Rectal smooth muscle tissue (tissue), 1 donor: ENCODE results near the gene LRP1B.
"Not testable (repeated sequence)": the region's sequence is repeated elsewhere in the genome, so short reads cannot be mapped to it uniquely, and the experiment has no call there.

Experiments used
- H3K27ac ChIP-seq: one replicate; pipeline ENCODE4 v1.7.0; 2013; ENCODE audit warnings: low read depth, low read length, inconsistent platforms
- H3K27me3 ChIP-seq: one replicate; pipeline ENCODE4 v1.7.0; 2013; ENCODE audit warnings: low read length; ENCODE audit not compliant: control insufficient read depth, insufficient read depth
- H3K36me3 ChIP-seq: one replicate; pipeline ENCODE4 v1.7.0; 2013; ENCODE audit warnings: low read length; ENCODE audit not compliant: control insufficient read depth, insufficient read depth
- H3K4me1 ChIP-seq: one replicate; pipeline ENCODE4 v1.7.0; 2013; ENCODE audit warnings: low read length; ENCODE audit not compliant: control insufficient read depth, insufficient read depth
- H3K4me3 ChIP-seq: one replicate; pipeline ENCODE4 v1.7.0; 2013; ENCODE audit warnings: low read length
- H3K9ac ChIP-seq: one replicate; pipeline ENCODE4 v1.7.0; 2013; ENCODE audit warnings: low read length

The LRP1B gene

DNA sequence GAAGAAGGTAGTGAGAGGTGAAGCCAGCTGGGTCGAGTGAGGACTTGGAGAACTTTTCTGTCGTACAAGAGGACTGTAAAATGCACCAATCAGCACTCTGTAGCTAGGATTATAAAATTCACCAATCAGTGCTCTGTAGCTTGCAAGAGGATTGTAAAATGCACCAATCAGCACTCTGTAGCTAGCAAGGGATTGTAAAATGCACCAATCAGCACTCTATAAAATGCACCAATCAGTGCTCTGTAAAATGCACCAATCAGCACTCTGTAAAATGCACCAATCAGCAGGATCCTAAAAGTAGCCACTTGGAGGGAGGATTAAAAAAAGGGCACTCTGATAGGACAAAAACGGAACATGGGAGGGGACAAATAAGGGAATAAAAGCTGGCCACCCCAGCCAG, 315.5 kb downstream of the LRP1B start:
- not testable (repeated sequence) for H3K27ac ChIP-seq, H3K36me3 ChIP-seq, H3K4me1 ChIP-seq, H3K27me3 ChIP-seq, H3K4me3 ChIP-seq, H3K9ac ChIP-seq

- H3K27ac ChIP-seq = no peak overlapping the region
- no peaks in the 10 kb centered on the region for H3K36me3 ChIP-seq
- no peak overlapping the region for H3K9ac ChIP-seq
- no peak overlapping the region for H3K4me3 ChIP-seq
- no peaks in the 10 kb centered on the region for H3K4me1 ChIP-seq
- no peaks in the 10 kb centered on the region for H3K27me3 ChIP-seq
These were observed 316.7 kb downstream of the LRP1B start for GRCh38 chr2:141814150-141814549.

DNA sequence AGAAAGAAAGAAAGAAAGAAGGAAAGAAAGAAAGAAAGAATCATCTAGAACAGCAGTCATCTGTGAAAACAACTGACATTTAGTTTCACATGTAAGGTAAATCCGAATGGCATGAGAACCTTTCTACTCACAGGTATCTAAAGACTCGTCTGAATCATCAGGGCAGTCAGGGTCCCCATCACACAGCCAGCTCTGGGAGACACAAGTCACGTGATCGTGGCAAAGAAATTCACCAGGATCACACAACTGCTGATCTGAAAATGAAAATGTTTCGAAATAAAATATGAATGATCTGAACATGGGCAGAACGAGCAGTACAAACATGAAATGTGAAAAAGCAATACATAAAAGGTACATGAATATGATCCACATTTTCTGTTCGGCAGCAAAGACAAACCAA, 320.7 kb downstream of the LRP1B start:
- Histone ChIP-seq H3K9ac (no peak overlapping the region), H3K4me1 (no peaks in the 10 kb centered on the region)

DNA sequence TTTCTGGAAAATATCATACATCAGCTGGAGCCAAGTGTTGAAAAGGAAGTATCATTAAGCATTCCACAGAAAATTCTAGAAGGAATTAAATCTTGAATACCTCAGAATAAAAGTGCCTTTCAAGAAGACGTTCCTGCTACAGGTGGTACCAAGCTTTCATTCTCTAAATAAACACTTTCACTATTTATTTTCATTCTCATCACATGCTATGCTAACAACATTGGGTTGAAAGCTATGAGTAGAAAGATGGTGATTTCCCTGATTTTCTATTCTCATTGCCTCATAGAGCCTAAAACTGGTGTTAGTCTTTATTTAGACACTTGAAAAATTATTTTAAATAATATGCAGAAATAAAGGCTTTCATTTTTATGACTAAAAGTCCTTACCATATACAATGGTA, 324.7 kb downstream of the LRP1B start:
- no peaks in the 10 kb centered on the region for H3K36me3 ChIP-seq
- H3K27ac ChIP-seq = no peak overlapping the region
- H3K4me3 ChIP-seq = no peak overlapping the region
- no peaks in the 10 kb centered on the region for H3K27me3 ChIP-seq
- no peak overlapping the region for H3K9ac ChIP-seq
- no peaks in the 10 kb centered on the region for H3K4me1 ChIP-seq

More for the DNA sequence above, 320.7 kb downstream of the LRP1B start:
- no peak overlapping the region for H3K4me3 ChIP-seq
- no peaks in the 10 kb centered on the region for H3K27me3 ChIP-seq
- no peak overlapping the region for H3K27ac ChIP-seq
- H3K36me3 ChIP-seq = no peaks in the 10 kb centered on the region

DNA sequence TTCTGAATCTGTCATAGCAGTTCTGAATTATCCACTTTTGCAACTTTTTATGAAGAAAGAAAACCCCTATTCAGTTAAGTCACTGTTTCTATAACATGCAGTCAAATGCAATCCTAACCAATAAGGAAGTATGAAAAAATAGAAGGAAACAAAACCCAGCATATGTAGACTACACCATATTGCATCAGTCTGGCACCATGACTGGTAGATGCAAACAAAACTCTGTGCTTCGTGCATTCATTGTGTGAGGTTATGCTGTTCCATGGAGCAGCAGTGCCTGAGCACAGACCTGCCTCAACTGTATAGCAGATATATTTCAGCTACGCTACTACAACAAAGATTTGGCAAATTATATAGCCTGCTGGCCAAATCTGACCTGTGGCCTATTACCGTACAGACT, 325.5 kb downstream of the LRP1B start:
- H3K27me3 ChIP-seq = no peaks in the 10 kb centered on the region
- no peaks in the 10 kb centered on the region for H3K36me3 ChIP-seq
- H3K4me3 ChIP-seq = no peak overlapping the region
- no peaks in the 10 kb centered on the region for H3K4me1 ChIP-seq
- no peak overlapping the region for H3K9ac ChIP-seq
- H3K27ac ChIP-seq = no peak overlapping the region

GRCh38 chr2:141796449-141796848, 334.4 kb downstream of the LRP1B start:
- Histone ChIP-seq H3K36me3 (no peaks in the 10 kb centered on the region), H3K4me3 (no peak overlapping the region), H3K27me3 (no peaks in the 10 kb centered on the region)

DNA sequence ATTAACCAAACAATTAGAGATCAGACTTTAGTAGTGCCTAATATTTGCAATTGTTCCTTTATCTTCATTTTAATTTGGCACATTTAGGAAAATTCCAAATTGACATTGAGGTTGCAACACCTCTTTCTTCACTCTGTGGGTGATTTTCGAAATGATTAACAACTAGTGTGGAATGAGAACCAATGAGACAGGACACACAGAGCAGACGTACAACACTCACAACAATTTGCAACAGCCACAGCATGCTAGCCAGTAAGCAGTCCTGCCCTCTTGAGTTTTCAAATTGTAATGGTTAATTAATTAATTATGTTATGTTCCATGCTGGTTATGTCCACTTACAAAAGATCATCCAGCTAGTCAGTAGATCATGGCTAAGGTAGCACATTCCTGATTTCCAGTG, 339.3 kb downstream of the LRP1B start:
- no peaks in the 10 kb centered on the region for H3K4me1 ChIP-seq
- no peak overlapping the region for H3K4me3 ChIP-seq
- H3K36me3 ChIP-seq = no peaks in the 10 kb centered on the region
- no peaks in the 10 kb centered on the region for H3K27me3 ChIP-seq
- no peak overlapping the region for H3K27ac ChIP-seq
- no peak overlapping the region for H3K9ac ChIP-seq

More at GRCh38 chr2:141796449-141796848, 334.4 kb downstream of the LRP1B start:
- Histone ChIP-seq H3K27ac (no peak overlapping the region), H3K4me1 (no peaks in the 10 kb centered on the region), H3K9ac (no peak overlapping the region)

- no peak overlapping the region for H3K9ac ChIP-seq
- H3K4me3 ChIP-seq = no peak overlapping the region
- no peak overlapping the region for H3K27ac ChIP-seq
- H3K4me1 ChIP-seq = no peaks in the 10 kb centered on the region
- no peaks in the 10 kb centered on the region for H3K36me3 ChIP-seq
- H3K27me3 ChIP-seq = no peaks in the 10 kb centered on the region
These were observed 348.2 kb downstream of the LRP1B start for GRCh38 chr2:141782574-141782973.

- no peak overlapping the region for H3K27ac ChIP-seq
These were observed 352.4 kb downstream of the LRP1B start for GRCh38 chr2:141778315-141778835.

GRCh38 chr2:141770530-141770929, 360.3 kb downstream of the LRP1B start:
- Histone ChIP-seq H3K4me3 (no peak overlapping the region), H3K36me3 (no peaks in the 10 kb centered on the region), H3K4me1 (no peaks in the 10 kb centered on the region), H3K27ac (no peak overlapping the region), H3K27me3 (no peaks in the 10 kb centered on the region), H3K9ac (no peak overlapping the region)

More at GRCh38 chr2:141778315-141778835, 352.4 kb downstream of the LRP1B start:
- no peaks in the 10 kb centered on the region for H3K36me3 ChIP-seq
- H3K9ac ChIP-seq = no peak overlapping the region
- no peaks in the 10 kb centered on the region for H3K27me3 ChIP-seq
- H3K4me3 ChIP-seq = no peak overlapping the region
- H3K4me1 ChIP-seq = no peaks in the 10 kb centered on the region

GRCh38 chr2:141767691-141768090, 363.1 kb downstream of the LRP1B start:
- H3K36me3 ChIP-seq = no peaks in the 10 kb centered on the region
- no peak overlapping the region for H3K9ac ChIP-seq
- no peak overlapping the region for H3K27ac ChIP-seq
- no peak overlapping the region for H3K4me3 ChIP-seq
- no peaks in the 10 kb centered on the region for H3K27me3 ChIP-seq
- no peaks in the 10 kb centered on the region for H3K4me1 ChIP-seq

- H3K27ac ChIP-seq = no peak overlapping the region
- H3K4me1 ChIP-seq = no peaks in the 10 kb centered on the region
- H3K4me3 ChIP-seq = no peak overlapping the region
- no peaks in the 10 kb centered on the region for H3K27me3 ChIP-seq
- no peak overlapping the region for H3K9ac ChIP-seq
- H3K36me3 ChIP-seq = no peaks in the 10 kb centered on the region
These were observed 363.8 kb downstream of the LRP1B start for GRCh38 chr2:141767051-141767450.

- Histone ChIP-seq H3K4me1 (no peaks in the 10 kb centered on the region), H3K27me3 (no peaks in the 10 kb centered on the region), H3K27ac (no peak overlapping the region), H3K4me3 (no peak overlapping the region), H3K36me3 (no peaks in the 10 kb centered on the region), H3K9ac (no peak overlapping the region)
These were observed 364.6 kb downstream of the LRP1B start for GRCh38 chr2:141766225-141766624.
